Measurements from ENCODE around the gene TMSB4X.
A peak's percentile ranks its signal among the peaks of the same experiment; 100 is the strongest.
"Not testable (repeated sequence)": the region's sequence is repeated elsewhere in the genome, so short reads cannot be mapped to it uniquely, and the experiment has no call there.

Gene TMSB4X

GRCh38 chrX:12954376-12954775 is 20.5 kb upstream of the TMSB4X start:
- no peaks in the 10 kb centered on the region for H3K27me3 ChIP-seq (ENCODE audit: control insufficient read depth in 2 of 2, insufficient read depth in 2 of 2, low read length in 2 of 2)
- peak overlapping the region; percentile 31 to 44 for H3K27ac ChIP-seq (ENCODE audit: low read depth in 2 of 2, low read length in 2 of 2)
- H3K36me3 ChIP-seq (ENCODE audit: control insufficient read depth in 2 of 2, insufficient read depth in 2 of 2, low read length in 2 of 2): no peaks in the 10 kb centered on the region
- no peaks in the 10 kb centered on the region for H3K9me3 ChIP-seq (ENCODE audit: control insufficient read depth in 2 of 2, low read length in 2 of 2)
- H3K4me3 ChIP-seq (ENCODE audit: low read length in 2 of 2): no peak overlapping the region
- peaks cover 21 to 28% of the 10 kb centered on the region in 2 donors for H3K4me1 ChIP-seq (ENCODE audit: control insufficient read depth in 2 of 2, insufficient read depth in 2 of 2, low read length in 2 of 2)
- no peak overlapping the region for H3K9ac ChIP-seq (ENCODE audit: low read depth in 1 of 2, low read length in 2 of 2)

- no peak overlapping the region for H3K9ac ChIP-seq (ENCODE audit: low read depth in 1 of 2, low read length in 2 of 2)
- no peaks in the 10 kb centered on the region for H3K9me3 ChIP-seq (ENCODE audit: control insufficient read depth in 2 of 2, low read length in 2 of 2)
- H3K4me3 ChIP-seq (ENCODE audit: low read length in 2 of 2): no peak overlapping the region
- no peaks in the 10 kb centered on the region for H3K36me3 ChIP-seq (ENCODE audit: control insufficient read depth in 2 of 2, insufficient read depth in 2 of 2, low read length in 2 of 2)
- H3K4me1 ChIP-seq (ENCODE audit: control insufficient read depth in 2 of 2, insufficient read depth in 2 of 2, low read length in 2 of 2): peaks cover 15 to 22% of the 10 kb centered on the region in 2 donors
- peak overlapping the region; percentile 31 to 44 for H3K27ac ChIP-seq (ENCODE audit: low read depth in 2 of 2, low read length in 2 of 2)
- no peaks in the 10 kb centered on the region for H3K27me3 ChIP-seq (ENCODE audit: control insufficient read depth in 2 of 2, insufficient read depth in 2 of 2, low read length in 2 of 2)
Observed at GRCh38 chrX:12954981-12955380, 19.9 kb upstream of the TMSB4X start.

- Histone ChIP-seq H3K4me3 (ENCODE audit: low read length in 2 of 2) (peak overlapping the region; percentile 32 to 59), H3K4me1 (ENCODE audit: control insufficient read depth in 2 of 2, insufficient read depth in 2 of 2, low read length in 2 of 2) (peaks cover 12 to 14% of the 10 kb centered on the region in 2 donors), H3K9ac (ENCODE audit: low read depth in 1 of 2, low read length in 2 of 2) (peak overlapping the region; percentile 37 to 44), H3K36me3 (ENCODE audit: control insufficient read depth in 2 of 2, insufficient read depth in 2 of 2, low read length in 2 of 2) (no peaks in the 10 kb centered on the region), H3K9me3 (ENCODE audit: control insufficient read depth in 2 of 2, low read length in 2 of 2) (no peaks in the 10 kb centered on the region), H3K27me3 (ENCODE audit: control insufficient read depth in 2 of 2, insufficient read depth in 2 of 2, low read length in 2 of 2) (no peaks in the 10 kb centered on the region), H3K27ac (ENCODE audit: low read depth in 2 of 2, low read length in 2 of 2) (peak overlapping the region; percentile 67 to 84)
Observed at GRCh38 chrX:12955882-12956703, 18.8 kb upstream of the TMSB4X start.

GRCh38 chrX:12956704-12957534 is 18.0 kb upstream of the TMSB4X start:
- Histone ChIP-seq H3K36me3 (ENCODE audit: control insufficient read depth in 2 of 2, insufficient read depth in 2 of 2, low read length in 2 of 2) (no peaks in the 10 kb centered on the region), H3K4me1 (ENCODE audit: control insufficient read depth in 2 of 2, insufficient read depth in 2 of 2, low read length in 2 of 2) (peaks cover 12 to 14% of the 10 kb centered on the region in 2 donors), H3K9ac (ENCODE audit: low read depth in 1 of 2, low read length in 2 of 2) (peak overlapping the region; percentile 37 to 44), H3K4me3 (ENCODE audit: low read length in 2 of 2) (peak overlapping the region; percentile 32 to 59), H3K27ac (ENCODE audit: low read depth in 2 of 2, low read length in 2 of 2) (peak overlapping the region; percentile 67 to 84), H3K27me3 (ENCODE audit: control insufficient read depth in 2 of 2, insufficient read depth in 2 of 2, low read length in 2 of 2) (no peaks in the 10 kb centered on the region), H3K9me3 (ENCODE audit: control insufficient read depth in 2 of 2, low read length in 2 of 2) (no peaks in the 10 kb centered on the region)

GRCh38 chrX:12958059-12958458 is 16.9 kb upstream of the TMSB4X start:
- H3K9me3 ChIP-seq (ENCODE audit: control insufficient read depth in 2 of 2, low read length in 2 of 2): no peaks in the 10 kb centered on the region
- H3K27ac ChIP-seq (ENCODE audit: low read depth in 2 of 2, low read length in 2 of 2): peak overlapping the region; percentile 44 to 63
- H3K36me3 ChIP-seq (ENCODE audit: control insufficient read depth in 2 of 2, insufficient read depth in 2 of 2, low read length in 2 of 2): no peaks in the 10 kb centered on the region
- H3K27me3 ChIP-seq (ENCODE audit: control insufficient read depth in 2 of 2, insufficient read depth in 2 of 2, low read length in 2 of 2): no peaks in the 10 kb centered on the region
- H3K9ac ChIP-seq (ENCODE audit: low read depth in 1 of 2, low read length in 2 of 2): peak overlapping the region in 1 of 2 donors; percentile 14
- peaks cover 12 to 14% of the 10 kb centered on the region in 2 donors for H3K4me1 ChIP-seq (ENCODE audit: control insufficient read depth in 2 of 2, insufficient read depth in 2 of 2, low read length in 2 of 2)
- H3K4me3 ChIP-seq (ENCODE audit: low read length in 2 of 2): no peak overlapping the region

GRCh38 chrX:12958461-12958860 is 16.4 kb upstream of the TMSB4X start:
- Histone ChIP-seq H3K9me3 (ENCODE audit: control insufficient read depth in 2 of 2, low read length in 2 of 2) (no peaks in the 10 kb centered on the region), H3K4me1 (ENCODE audit: control insufficient read depth in 2 of 2, insufficient read depth in 2 of 2, low read length in 2 of 2) (peaks cover 12 to 14% of the 10 kb centered on the region in 2 donors), H3K9ac (ENCODE audit: low read depth in 1 of 2, low read length in 2 of 2) (no peak overlapping the region), H3K27ac (ENCODE audit: low read depth in 2 of 2, low read length in 2 of 2) (no peak overlapping the region), H3K36me3 (ENCODE audit: control insufficient read depth in 2 of 2, insufficient read depth in 2 of 2, low read length in 2 of 2) (no peaks in the 10 kb centered on the region), H3K27me3 (ENCODE audit: control insufficient read depth in 2 of 2, insufficient read depth in 2 of 2, low read length in 2 of 2) (no peaks in the 10 kb centered on the region), H3K4me3 (ENCODE audit: low read length in 2 of 2) (no peak overlapping the region)

GRCh38 chrX:12961196-12961718 is 13.7 kb upstream of the TMSB4X start:
- Histone ChIP-seq H3K27ac (ENCODE audit: low read depth in 2 of 2, low read length in 2 of 2) (no peak overlapping the region), H3K9ac (ENCODE audit: low read depth in 1 of 2, low read length in 2 of 2) (no peak overlapping the region), H3K9me3 (ENCODE audit: control insufficient read depth in 2 of 2, low read length in 2 of 2) (no peaks in the 10 kb centered on the region), H3K36me3 (ENCODE audit: control insufficient read depth in 2 of 2, insufficient read depth in 2 of 2, low read length in 2 of 2) (no peaks in the 10 kb centered on the region), H3K4me1 (ENCODE audit: control insufficient read depth in 2 of 2, insufficient read depth in 2 of 2, low read length in 2 of 2) (peaks cover 5% of the 10 kb centered on the region in 2 donors), H3K4me3 (ENCODE audit: low read length in 2 of 2) (no peak overlapping the region), H3K27me3 (ENCODE audit: control insufficient read depth in 2 of 2, insufficient read depth in 2 of 2, low read length in 2 of 2) (peaks cover 0 to 4% of the 10 kb centered on the region in 2 donors)

GRCh38 chrX:12962041-12962504 is 12.8 kb upstream of the TMSB4X start:
- Histone ChIP-seq H3K27ac (ENCODE audit: low read depth in 2 of 2, low read length in 2 of 2) (no peak overlapping the region), H3K4me1 (ENCODE audit: control insufficient read depth in 2 of 2, insufficient read depth in 2 of 2, low read length in 2 of 2) (peaks cover 2 to 4% of the 10 kb centered on the region in 2 donors)

GRCh38 chrX:12963210-12963850 is 11.6 kb upstream of the TMSB4X start:
- not testable (repeated sequence) for H3K36me3 ChIP-seq (ENCODE audit: control insufficient read depth in 2 of 2, insufficient read depth in 2 of 2, low read length in 2 of 2); H3K9ac ChIP-seq (ENCODE audit: low read depth in 1 of 2, low read length in 2 of 2); H3K27me3 ChIP-seq (ENCODE audit: control insufficient read depth in 2 of 2, insufficient read depth in 2 of 2, low read length in 2 of 2); H3K4me3 ChIP-seq (ENCODE audit: low read length in 2 of 2); H3K4me1 ChIP-seq (ENCODE audit: control insufficient read depth in 2 of 2, insufficient read depth in 2 of 2, low read length in 2 of 2); H3K27ac ChIP-seq (ENCODE audit: low read depth in 2 of 2, low read length in 2 of 2); H3K9me3 ChIP-seq (ENCODE audit: control insufficient read depth in 2 of 2, low read length in 2 of 2)

More at GRCh38 chrX:12962041-12962504, 12.8 kb upstream of the TMSB4X start:
- Histone ChIP-seq H3K4me3 (ENCODE audit: low read length in 2 of 2) (no peak overlapping the region), H3K9ac (ENCODE audit: low read depth in 1 of 2, low read length in 2 of 2) (no peak overlapping the region), H3K27me3 (ENCODE audit: control insufficient read depth in 2 of 2, insufficient read depth in 2 of 2, low read length in 2 of 2) (peaks cover 0 to 4% of the 10 kb centered on the region in 2 donors), H3K9me3 (ENCODE audit: control insufficient read depth in 2 of 2, low read length in 2 of 2) (no peaks in the 10 kb centered on the region), H3K36me3 (ENCODE audit: control insufficient read depth in 2 of 2, insufficient read depth in 2 of 2, low read length in 2 of 2) (no peaks in the 10 kb centered on the region)
